Measurements from ENCODE around the gene TNFRSF6B.
"Not testable (repeated sequence)": the region's sequence is repeated elsewhere in the genome, so short reads cannot be mapped to it uniquely, and the experiment has no call there.

TNFRSF6B gene

GRCh38 chr20:63706852-63707557, 10.6 kb downstream of the TNFRSF6B start:
- DNase-seq (ENCODE audit: low read depth in 2 of 3, low spot score in 2 of 3), result no peak

- DNase-seq (ENCODE audit: low read depth in 2 of 3, low spot score in 2 of 3), result peak in 2 of 3 experiments; percentile 61 to 79
These were observed 11.3 kb downstream of the TNFRSF6B start, which contains the start of the genes ARFRP1 and ZGPAT for GRCh38 chr20:63707558-63708300. Gene ARFRP1, minus strand, starts transcription at chr20:63707976. Its CDS starts 885 bp downstream, at chr20:63707091. Gene ZGPAT, plus strand, starts transcription at chr20:63708039. Its CDS starts 542 bp downstream, at chr20:63708581.

GRCh38 chr20:63708301-63709148, 12.1 kb downstream of the TNFRSF6B start:
- DNase-seq (ENCODE audit: low read depth in 2 of 3, low spot score in 2 of 3), result no peak

- DNase-seq (ENCODE audit: low read depth in 2 of 3, low spot score in 2 of 3), result no peak
These were observed 12.7 kb downstream of the TNFRSF6B start for GRCh38 chr20:63709149-63709527.

- DNase-seq (ENCODE audit: low read depth in 2 of 3, low spot score in 2 of 3), result no peak
These were observed 14.7 kb downstream of the TNFRSF6B start for GRCh38 chr20:63711085-63711645.

GRCh38 chr20:63712191-63712590, 15.7 kb downstream of the TNFRSF6B start:
- DNase-seq (ENCODE audit: low read depth in 2 of 3, low spot score in 2 of 3), result no peak

GRCh38 chr20:63714858-63715257, 18.4 kb downstream of the TNFRSF6B start:
- DNase-seq (ENCODE audit: low read depth in 2 of 3, low spot score in 2 of 3), result no peak

GRCh38 chr20:63718996-63719395, 22.5 kb downstream of the TNFRSF6B start:
- no peak for DNase-seq (ENCODE audit: low read depth in 2 of 3, low spot score in 2 of 3)

- DNase-seq (ENCODE audit: low read depth in 2 of 3, low spot score in 2 of 3), result not testable (repeated sequence)
These were observed 26.6 kb downstream of the TNFRSF6B start for GRCh38 chr20:63722967-63723622.

- DNase-seq (ENCODE audit: low read depth in 2 of 3, low spot score in 2 of 3), result not testable (repeated sequence)
These were observed 33.8 kb downstream of the TNFRSF6B start for GRCh38 chr20:63730189-63730733.

GRCh38 chr20:63731410-63731809, 35.0 kb downstream of the TNFRSF6B start:
- DNase-seq (ENCODE audit: low read depth in 2 of 3, low spot score in 2 of 3), result no peak

- DNase-seq (ENCODE audit: low read depth in 2 of 3, low spot score in 2 of 3), result no peak
These were observed 36.0 kb downstream of the TNFRSF6B start for GRCh38 chr20:63732118-63733095.

- no peak for DNase-seq (ENCODE audit: low read depth in 2 of 3, low spot score in 2 of 3)
These were observed 36.7 kb downstream of the TNFRSF6B start for GRCh38 chr20:63733117-63733516.

- no peak for DNase-seq (ENCODE audit: low read depth in 2 of 3, low spot score in 2 of 3)
These were observed 37.2 kb downstream of the TNFRSF6B start for GRCh38 chr20:63733579-63734081.

- DNase-seq (ENCODE audit: low read depth in 2 of 3, low spot score in 2 of 3), result no peak
These were observed 37.9 kb downstream of the TNFRSF6B start for GRCh38 chr20:63734111-63734945.

- no peak for DNase-seq (ENCODE audit: low read depth in 2 of 3, low spot score in 2 of 3)
These were observed 38.8 kb downstream of the TNFRSF6B start for GRCh38 chr20:63734946-63735858.
